OCI-LY3 (cell line): Measurements from ENCODE around the gene TRH.

Experiments used
- H2AFZ ChIP-seq: fragments of 200-600, 300-600 bp; shearing (Covaris generic); 2 replicates; pipeline ENCODE4 v1.6.0; 2014; ENCODE audit warnings: antibody characterized with exemption, low read depth, low read length
- H3K27ac ChIP-seq: fragments of 200-600, 300-600 bp; sonication (generic); 2 replicates; pipeline ENCODE4 v1.5.1; 2014; ENCODE audit warnings: mild to moderate bottlenecking, low read length, moderate library complexity, mixed read lengths
- H3K27me3 ChIP-seq: fragments of 200-600, 300-600 bp; sonication (generic); 2 replicates; pipeline ENCODE4 v1.6.1; 2014; ENCODE audit warnings: low read depth, low read length, mixed read lengths
- H3K36me3 ChIP-seq: fragments of 200-600, 300-600 bp; sonication (generic); replicated peaks from 2 replicates; pipeline ENCODE3; 2014; ENCODE audit warnings: low read depth, low read length, mixed read lengths
- H3K4me1 ChIP-seq: fragments of 300-600, 200-600 bp; sonication (generic); 2 replicates; pipeline ENCODE4 v1.6.1; 2014; ENCODE audit warnings: low read length, mixed read lengths
- H3K4me2 ChIP-seq: fragments of 200-600, 300-600 bp; sonication (generic); 2 replicates; pipeline ENCODE4 v1.6.1; 2014; ENCODE audit warnings: low read length, mixed read lengths
- H3K4me3 ChIP-seq: fragments of 300-600, 200-600 bp; sonication (generic); 2 replicates; pipeline ENCODE4 v1.5.1; 2014; ENCODE audit warnings: antibody characterized with exemption, mild to moderate bottlenecking, low read length, moderate library complexity
- H3K79me2 ChIP-seq: fragments of 300-600, 200-600 bp; shearing (Covaris generic); 2 replicates; pipeline ENCODE4 v1.6.1; 2014; ENCODE audit warnings: mild to moderate bottlenecking, low read length, mixed read lengths
- H3K9ac ChIP-seq: fragments of 300-600, 200-600 bp; shearing (Covaris generic); 2 replicates; pipeline ENCODE4 v1.6.0; 2014; ENCODE audit warnings: mild to moderate bottlenecking, low read length, moderate library complexity
- H3K9me3 ChIP-seq: fragments of 200-600, 300-600 bp; shearing (Covaris generic); 2 replicates; pipeline ENCODE4 v1.6.1; 2014; ENCODE audit warnings: low read length, mixed read lengths; ENCODE audit not compliant: insufficient read depth
- H4K20me1 ChIP-seq: fragments of 200-600, 300-600 bp; sonication (generic); 2 replicates; pipeline ENCODE4 v1.6.1; 2016; ENCODE audit warnings: low read length, mixed read lengths; ENCODE audit not compliant: insufficient read depth
- EZH2phosphoT487 ChIP-seq: fragments of 200-600 bp; shearing (Covaris generic); IDR thresholded peaks from 2 replicates; pipeline ENCODE4 v1.6.1; 2018; ENCODE audit warnings: antibody characterized with exemption, mixed run types, low read depth
- TF ChIP-seq, protein P1 (sequence below): fragments of 200-600, 300-600 bp; sonication (generic); IDR thresholded peaks from 2 replicates; pipeline ENCODE4 v1.5.1; 2014; ENCODE audit warnings: antibody characterized with exemption, low read length, low read depth

The TRH gene

DNA sequence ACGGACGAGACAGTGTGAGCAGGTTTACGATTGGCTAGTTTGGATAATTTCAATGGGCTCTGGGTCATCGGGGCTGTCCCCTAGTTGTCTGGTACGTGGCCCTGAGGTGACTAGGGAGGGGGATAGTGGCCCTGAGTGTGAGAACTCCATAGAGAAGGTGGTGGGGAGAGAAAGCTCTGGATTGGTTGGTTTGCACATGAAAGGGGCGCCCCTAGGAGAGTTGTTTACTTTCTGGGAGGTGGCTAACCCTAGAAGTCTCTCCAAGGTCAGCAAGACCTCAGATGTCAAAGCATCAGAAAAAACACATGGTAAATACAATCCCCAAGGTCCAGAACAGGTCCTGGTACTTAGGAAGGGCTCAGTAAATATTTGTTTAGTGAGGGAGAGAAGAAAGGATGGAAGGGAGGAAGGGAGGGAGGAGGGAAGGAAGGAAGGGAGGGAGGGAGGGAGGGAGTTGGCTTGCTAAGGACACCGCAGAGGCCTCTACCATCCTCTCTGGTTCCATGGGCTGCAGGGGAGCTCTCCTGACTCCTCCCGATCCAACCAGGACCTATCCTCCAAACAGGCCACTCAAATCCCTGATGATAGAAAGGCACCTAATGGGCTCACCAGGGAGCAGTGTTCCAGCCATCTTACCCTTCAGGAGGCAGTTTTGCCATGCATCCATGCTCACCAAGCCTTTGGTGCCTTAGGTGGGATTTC is 3.0 kb upstream of the TRH start:
- Histone ChIP-seq H2AFZ (no peak overlapping the region), H3K27me3 (peaks cover 15% of the 10 kb centered on the region; the same call in 1 of the 2 replicates), H3K9me3 (no peaks in the 10 kb centered on the region), H3K4me1 (no peaks in the 10 kb centered on the region), H4K20me1 (no peaks in the 10 kb centered on the region), H3K36me3 (no peaks in the 10 kb centered on the region), H3K4me3 (no peak overlapping the region), H3K27ac (no peak overlapping the region), H3K9ac (no peak overlapping the region), H3K79me2 (no peaks in the 10 kb centered on the region), H3K4me2 (no peak overlapping the region)
- TF ChIP-seq EZH2phosphoT487, result no peak
- TF ChIP-seq, protein P1, sequence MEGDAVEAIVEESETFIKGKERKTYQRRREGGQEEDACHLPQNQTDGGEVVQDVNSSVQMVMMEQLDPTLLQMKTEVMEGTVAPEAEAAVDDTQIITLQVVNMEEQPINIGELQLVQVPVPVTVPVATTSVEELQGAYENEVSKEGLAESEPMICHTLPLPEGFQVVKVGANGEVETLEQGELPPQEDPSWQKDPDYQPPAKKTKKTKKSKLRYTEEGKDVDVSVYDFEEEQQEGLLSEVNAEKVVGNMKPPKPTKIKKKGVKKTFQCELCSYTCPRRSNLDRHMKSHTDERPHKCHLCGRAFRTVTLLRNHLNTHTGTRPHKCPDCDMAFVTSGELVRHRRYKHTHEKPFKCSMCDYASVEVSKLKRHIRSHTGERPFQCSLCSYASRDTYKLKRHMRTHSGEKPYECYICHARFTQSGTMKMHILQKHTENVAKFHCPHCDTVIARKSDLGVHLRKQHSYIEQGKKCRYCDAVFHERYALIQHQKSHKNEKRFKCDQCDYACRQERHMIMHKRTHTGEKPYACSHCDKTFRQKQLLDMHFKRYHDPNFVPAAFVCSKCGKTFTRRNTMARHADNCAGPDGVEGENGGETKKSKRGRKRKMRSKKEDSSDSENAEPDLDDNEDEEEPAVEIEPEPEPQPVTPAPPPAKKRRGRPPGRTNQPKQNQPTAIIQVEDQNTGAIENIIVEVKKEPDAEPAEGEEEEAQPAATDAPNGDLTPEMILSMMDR, result no peak

DNA sequence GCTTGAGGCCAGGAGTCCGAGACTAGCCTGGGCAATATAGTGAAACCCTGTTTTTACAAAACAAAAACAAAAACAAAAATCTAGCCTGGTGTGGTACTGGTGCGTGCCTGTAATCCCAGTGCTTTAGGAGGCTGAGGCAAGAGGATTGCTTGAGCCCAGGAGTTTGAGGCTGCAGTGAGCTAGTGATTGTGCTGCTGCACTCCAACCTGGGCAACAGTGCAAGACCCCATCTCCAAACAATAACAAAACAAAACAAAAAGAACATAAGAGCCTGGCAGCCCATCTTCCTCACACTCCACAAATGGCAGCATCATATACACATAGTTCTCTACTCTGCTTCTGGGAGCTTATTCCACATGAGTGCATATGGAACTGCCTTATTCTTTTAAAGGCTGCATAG is 2.2 kb upstream of the TRH start:
- TF ChIP-seq, protein P1, result no peak
- no peak for TF ChIP-seq EZH2phosphoT487
- H3K4me1 ChIP-seq, result no peaks in the 10 kb centered on the region
- H3K27ac ChIP-seq, result no peak overlapping the region
- H3K9me3 ChIP-seq, result no peaks in the 10 kb centered on the region
- H3K4me2 ChIP-seq, result no peak overlapping the region
- no peaks in the 10 kb centered on the region for H4K20me1 ChIP-seq
- peaks cover 10% of the 10 kb centered on the region; the same call in 1 of the 2 replicates for H3K27me3 ChIP-seq
- H3K36me3 ChIP-seq, result no peaks in the 10 kb centered on the region
- no peaks in the 10 kb centered on the region for H3K79me2 ChIP-seq
- H2AFZ ChIP-seq, result no peak overlapping the region
- no peak overlapping the region for H3K9ac ChIP-seq
- H3K4me3 ChIP-seq, result no peak overlapping the region

- no peaks in the 10 kb centered on the region for H3K9me3 ChIP-seq
- H3K4me3 ChIP-seq, result no peak overlapping the region
- no peaks in the 10 kb centered on the region for H3K36me3 ChIP-seq
- no peak overlapping the region for H3K4me2 ChIP-seq
- no peak overlapping the region for H2AFZ ChIP-seq
- no peaks in the 10 kb centered on the region for H4K20me1 ChIP-seq
- H3K79me2 ChIP-seq, result no peaks in the 10 kb centered on the region
- peaks cover 6% of the 10 kb centered on the region; the same call in 1 of the 2 replicates for H3K27me3 ChIP-seq
- H3K27ac ChIP-seq, result no peak overlapping the region
- H3K4me1 ChIP-seq, result no peaks in the 10 kb centered on the region
- TF ChIP-seq EZH2phosphoT487, result no peak
- TF ChIP-seq, protein P1, result no peak
- no peak overlapping the region for H3K9ac ChIP-seq
Measured at GRCh38 chr3:129973853-129974563, 512 bp upstream of the TRH start.
